ENCODE data around the gene PEPD.
A peak's percentile ranks its signal among the peaks of the same experiment; 100 is the strongest.

PEPD gene

DNA sequence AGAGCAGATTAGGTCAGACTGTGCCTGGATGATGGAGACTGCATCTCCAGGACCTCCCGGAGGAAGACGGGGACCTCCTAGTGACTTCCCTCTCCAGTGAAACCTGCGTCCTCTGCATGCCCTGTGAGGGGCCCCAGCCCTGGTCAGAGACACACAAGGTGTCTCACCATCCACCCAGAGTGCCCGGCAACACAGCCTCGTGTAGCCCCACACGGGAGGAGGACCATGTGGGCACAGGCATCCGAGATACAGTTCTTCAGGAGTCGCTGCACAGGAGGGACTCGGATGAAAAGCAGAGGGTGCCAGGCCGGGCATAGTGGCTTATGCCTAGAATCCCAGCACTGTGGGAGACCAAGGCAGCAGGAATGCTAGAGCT, 64.8 kb downstream of the PEPD start:
- ChIA-PET POLR2A (no interaction called here), CTCF (no interaction called here)
- Histone ChIP-seq H3K4me1 (ENCODE audit: control extremely low read depth in 1 of 4, control insufficient read depth in 4 of 4, insufficient read depth in 4 of 4, low read length in 3 of 4) (peaks cover 0 to 3% (median 0%) of the 10 kb centered on the region in 4 experiments), H3K27me3 (replicated peaks in 2 of 5; ENCODE audit: control insufficient read depth in 4 of 5, insufficient read depth in 5 of 5, low read length in 4 of 5) (no peaks in the 10 kb centered on the region), H3K27ac (ENCODE audit: insufficient read depth in 1 of 2, low read depth in 1 of 2, low read length in 2 of 2, poor library complexity in 1 of 2, severe bottlenecking in 2 of 2) (no peak overlapping the region), H3K36me3 (ENCODE audit: control insufficient read depth in 4 of 4, insufficient read depth in 4 of 4, low read length in 3 of 4) (no peaks in the 10 kb centered on the region), H3K4me3 (ENCODE audit: control insufficient read depth in 1 of 7, extremely low read depth in 1 of 7, insufficient read depth in 4 of 7, low read depth in 2 of 7, low read length in 6 of 7) (no peak overlapping the region), H3K9me3 (ENCODE audit: control extremely low read depth in 1 of 5, control insufficient read depth in 4 of 5, insufficient read depth in 2 of 5, low read depth in 1 of 5, low read length in 4 of 5) (no peaks in the 10 kb centered on the region)
- no peak for DNase-seq
- 95% methylated on average over 10 of the region's 10 CpGs for WGBS (ENCODE audit: insufficient coverage)

DNA sequence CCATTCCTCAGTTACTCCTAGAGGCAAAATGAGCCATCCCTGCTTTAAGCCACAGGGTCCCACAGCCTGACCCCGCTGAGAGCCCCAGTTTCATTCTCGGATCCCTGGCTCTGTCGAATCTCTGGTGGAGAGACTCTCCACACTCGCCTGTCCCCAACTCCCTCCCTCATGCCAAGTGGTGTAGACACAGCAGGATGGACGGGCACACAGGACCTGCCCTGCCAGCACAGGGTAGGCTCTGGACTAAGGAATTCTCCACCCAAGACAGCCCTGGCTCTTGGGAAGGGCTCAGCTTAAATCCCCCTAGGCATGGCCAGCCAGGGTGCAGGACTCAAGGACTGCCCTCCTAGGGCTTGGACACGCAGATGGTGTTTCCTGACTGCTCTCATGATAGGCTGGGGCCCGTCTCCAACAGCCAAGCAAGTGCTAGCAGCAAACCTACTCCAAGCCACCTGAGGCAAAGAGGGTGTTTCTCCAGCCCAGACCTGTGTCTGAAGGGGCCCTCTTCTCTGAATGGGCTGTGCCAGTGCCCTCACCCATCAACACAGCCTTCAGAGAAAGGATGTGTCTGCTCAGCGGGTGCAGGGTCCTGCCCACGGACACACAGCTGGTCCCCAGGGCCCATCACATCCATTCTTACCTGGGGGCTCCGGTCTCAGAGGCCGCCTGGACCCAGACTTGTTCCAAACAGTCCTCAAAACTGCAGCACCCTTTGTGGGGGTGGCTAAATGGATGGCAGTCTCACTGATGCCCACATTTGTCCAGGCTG, 65.3 kb downstream of the PEPD start:
- no peak overlapping the region for H3K4me3 ChIP-seq (ENCODE audit: control insufficient read depth in 1 of 7, extremely low read depth in 1 of 7, insufficient read depth in 4 of 7, low read depth in 2 of 7, low read length in 6 of 7)
- DNase-seq: no peak
- no peaks in the 10 kb centered on the region for H3K36me3 ChIP-seq (ENCODE audit: control insufficient read depth in 4 of 4, insufficient read depth in 4 of 4, low read length in 3 of 4)
- WGBS (ENCODE audit: insufficient coverage): 99% methylated on average over 7 of the region's 11 CpGs
- H3K9me3 ChIP-seq (ENCODE audit: control extremely low read depth in 1 of 5, control insufficient read depth in 4 of 5, insufficient read depth in 2 of 5, low read depth in 1 of 5, low read length in 4 of 5): no peaks in the 10 kb centered on the region
- CTCF ChIA-PET: no interaction called here
- POLR2A ChIA-PET: no interaction called here
- peaks cover 0 to 3% (median 0%) of the 10 kb centered on the region in 4 experiments for H3K4me1 ChIP-seq (ENCODE audit: control extremely low read depth in 1 of 4, control insufficient read depth in 4 of 4, insufficient read depth in 4 of 4, low read length in 3 of 4)
- H3K27ac ChIP-seq (ENCODE audit: insufficient read depth in 1 of 2, low read depth in 1 of 2, low read length in 2 of 2, poor library complexity in 1 of 2, severe bottlenecking in 2 of 2): no peak overlapping the region
- H3K27me3 ChIP-seq (replicated peaks in 2 of 5; ENCODE audit: control insufficient read depth in 4 of 5, insufficient read depth in 5 of 5, low read length in 4 of 5): no peaks in the 10 kb centered on the region

DNA sequence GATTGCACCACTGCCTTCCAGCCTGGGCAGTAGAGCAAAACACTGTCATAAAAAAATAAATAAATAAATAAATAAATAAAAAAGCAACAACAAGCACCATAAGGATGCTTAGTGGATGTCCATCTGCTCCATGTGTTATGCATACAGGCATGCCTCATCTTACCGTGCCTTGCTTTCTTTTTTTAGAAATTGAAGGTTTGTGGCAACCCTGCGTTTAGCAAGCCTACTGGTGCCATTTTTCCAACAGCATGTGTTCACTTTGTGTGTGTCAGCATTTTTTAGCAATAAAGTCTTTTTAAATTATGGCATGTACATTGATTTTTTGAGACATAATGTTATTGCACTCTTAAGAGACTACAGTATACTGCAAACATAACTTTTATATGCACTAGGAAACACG, 68.3 kb downstream of the PEPD start:
- POLR2A ChIA-PET: no interaction called here
- no peak overlapping the region for H3K27ac ChIP-seq (ENCODE audit: insufficient read depth in 1 of 2, low read depth in 1 of 2, low read length in 2 of 2, poor library complexity in 1 of 2, severe bottlenecking in 2 of 2)
- 100% methylated on average over 1 of the region's 3 CpGs for WGBS (ENCODE audit: insufficient coverage)

GRCh38 chr19:33450689-33451088, 70.9 kb downstream of the PEPD start:
- no peak for DNase-seq
- Histone ChIP-seq H3K4me1 (ENCODE audit: control extremely low read depth in 1 of 4, control insufficient read depth in 4 of 4, insufficient read depth in 4 of 4, low read length in 3 of 4) (peaks cover 0 to 19% (median 15%) of the 10 kb centered on the region in 4 experiments), H3K27me3 (replicated peaks in 2 of 5; ENCODE audit: control insufficient read depth in 4 of 5, insufficient read depth in 5 of 5, low read length in 4 of 5) (no peaks in the 10 kb centered on the region), H3K4me3 (ENCODE audit: control insufficient read depth in 1 of 7, extremely low read depth in 1 of 7, insufficient read depth in 4 of 7, low read depth in 2 of 7, low read length in 6 of 7) (no peak overlapping the region), H3K9me3 (ENCODE audit: control extremely low read depth in 1 of 5, control insufficient read depth in 4 of 5, insufficient read depth in 2 of 5, low read depth in 1 of 5, low read length in 4 of 5) (no peaks in the 10 kb centered on the region), H3K27ac (ENCODE audit: insufficient read depth in 1 of 2, low read depth in 1 of 2, low read length in 2 of 2, poor library complexity in 1 of 2, severe bottlenecking in 2 of 2) (no peak overlapping the region), H3K36me3 (ENCODE audit: control insufficient read depth in 4 of 4, insufficient read depth in 4 of 4, low read length in 3 of 4) (no peaks in the 10 kb centered on the region)
- POLR2A ChIA-PET: no interaction called here
- CTCF ChIA-PET: no interaction called here
- WGBS (ENCODE audit: insufficient coverage): 95% methylated on average over 4 of the region's 7 CpGs

More for the DNA sequence above, 68.3 kb downstream of the PEPD start:
- H3K9me3 ChIP-seq (ENCODE audit: control extremely low read depth in 1 of 5, control insufficient read depth in 4 of 5, insufficient read depth in 2 of 5, low read depth in 1 of 5, low read length in 4 of 5): no peaks in the 10 kb centered on the region
- H3K27me3 ChIP-seq (replicated peaks in 2 of 5; ENCODE audit: control insufficient read depth in 4 of 5, insufficient read depth in 5 of 5, low read length in 4 of 5): no peaks in the 10 kb centered on the region
- H3K36me3 ChIP-seq (ENCODE audit: control insufficient read depth in 4 of 4, insufficient read depth in 4 of 4, low read length in 3 of 4): no peaks in the 10 kb centered on the region
- no peak overlapping the region for H3K4me3 ChIP-seq (ENCODE audit: control insufficient read depth in 1 of 7, extremely low read depth in 1 of 7, insufficient read depth in 4 of 7, low read depth in 2 of 7, low read length in 6 of 7)
- CTCF ChIA-PET: no interaction called here
- DNase-seq: no peak
- H3K4me1 ChIP-seq (ENCODE audit: control extremely low read depth in 1 of 4, control insufficient read depth in 4 of 4, insufficient read depth in 4 of 4, low read length in 3 of 4): peaks cover 0 to 3% (median under 1%) of the 10 kb centered on the region in 4 experiments

DNA sequence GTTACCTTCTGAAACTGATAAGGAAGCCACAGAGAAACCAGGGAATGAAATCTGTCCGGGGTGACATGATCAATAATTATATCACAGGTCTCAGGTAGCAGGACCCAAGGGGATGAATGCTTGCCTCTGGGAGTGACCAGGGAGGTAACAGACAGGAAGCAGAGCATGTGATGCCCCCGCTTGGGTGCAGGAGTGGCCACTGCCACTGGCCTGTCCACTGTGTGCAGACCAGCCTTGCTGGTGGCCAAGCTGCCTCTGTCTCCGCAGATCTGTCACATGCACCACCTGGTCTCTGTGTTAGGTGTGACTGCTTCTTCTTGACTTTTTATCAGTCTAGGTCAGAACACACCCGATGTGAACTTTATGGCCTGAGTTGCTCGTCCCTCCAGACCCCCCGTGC, 71.8 kb downstream of the PEPD start:
- H3K4me3 ChIP-seq (ENCODE audit: control insufficient read depth in 1 of 7, extremely low read depth in 1 of 7, insufficient read depth in 4 of 7, low read depth in 2 of 7, low read length in 6 of 7): no peak overlapping the region

DNA sequence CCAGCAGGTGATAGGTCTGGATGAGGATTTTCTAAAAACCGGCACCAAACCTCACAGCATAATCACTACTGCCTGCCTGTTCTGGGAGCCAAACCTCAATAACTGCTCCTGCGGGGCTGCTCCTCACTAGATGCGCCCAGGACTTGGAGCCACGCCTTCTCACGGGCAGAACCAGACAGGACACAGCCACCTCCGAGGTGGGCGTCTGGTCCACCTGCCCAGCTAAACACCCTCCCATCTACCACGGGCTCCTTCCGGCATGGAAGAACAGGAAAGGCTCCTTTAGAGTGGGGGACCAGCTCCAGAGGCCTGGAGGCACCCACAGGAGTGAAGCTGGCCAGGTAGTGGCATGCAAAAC, 73.5 kb downstream of the PEPD start:
- no peaks in the 10 kb centered on the region for H3K27me3 ChIP-seq (replicated peaks in 2 of 5; ENCODE audit: control insufficient read depth in 4 of 5, insufficient read depth in 5 of 5, low read length in 4 of 5)
- POLR2A ChIA-PET: no interaction called here
- no peak for DNase-seq
- CTCF ChIA-PET: interaction anchor here (1.0 kb wide), 1 partner anchor 18 kb away, joined by 3 read pairs; no protein-coding TSS in a partner anchor
- no peaks in the 10 kb centered on the region for H3K9me3 ChIP-seq (ENCODE audit: control extremely low read depth in 1 of 5, control insufficient read depth in 4 of 5, insufficient read depth in 2 of 5, low read depth in 1 of 5, low read length in 4 of 5)
- H3K27ac ChIP-seq (ENCODE audit: insufficient read depth in 1 of 2, low read depth in 1 of 2, low read length in 2 of 2, poor library complexity in 1 of 2, severe bottlenecking in 2 of 2): no peak overlapping the region
- WGBS (ENCODE audit: insufficient coverage): 93% methylated on average over 8 of the region's 9 CpGs
- peaks cover 0 to 18% (median 14%) of the 10 kb centered on the region in 4 experiments for H3K4me1 ChIP-seq (ENCODE audit: control extremely low read depth in 1 of 4, control insufficient read depth in 4 of 4, insufficient read depth in 4 of 4, low read length in 3 of 4)
- no peaks in the 10 kb centered on the region for H3K36me3 ChIP-seq (ENCODE audit: control insufficient read depth in 4 of 4, insufficient read depth in 4 of 4, low read length in 3 of 4)
- H3K4me3 ChIP-seq (ENCODE audit: control insufficient read depth in 1 of 7, extremely low read depth in 1 of 7, insufficient read depth in 4 of 7, low read depth in 2 of 7, low read length in 6 of 7): no peak overlapping the region

More for the DNA sequence above, 71.8 kb downstream of the PEPD start:
- no peak for DNase-seq
- Histone ChIP-seq H3K27ac (ENCODE audit: insufficient read depth in 1 of 2, low read depth in 1 of 2, low read length in 2 of 2, poor library complexity in 1 of 2, severe bottlenecking in 2 of 2) (no peak overlapping the region), H3K9me3 (ENCODE audit: control extremely low read depth in 1 of 5, control insufficient read depth in 4 of 5, insufficient read depth in 2 of 5, low read depth in 1 of 5, low read length in 4 of 5) (no peaks in the 10 kb centered on the region), H3K27me3 (replicated peaks in 2 of 5; ENCODE audit: control insufficient read depth in 4 of 5, insufficient read depth in 5 of 5, low read length in 4 of 5) (no peaks in the 10 kb centered on the region), H3K4me1 (ENCODE audit: control extremely low read depth in 1 of 4, control insufficient read depth in 4 of 4, insufficient read depth in 4 of 4, low read length in 3 of 4) (peaks cover 0 to 18% (median 14%) of the 10 kb centered on the region in 4 experiments), H3K36me3 (ENCODE audit: control insufficient read depth in 4 of 4, insufficient read depth in 4 of 4, low read length in 3 of 4) (no peaks in the 10 kb centered on the region)
- ChIA-PET CTCF (no interaction called here), POLR2A (no interaction called here)
- WGBS (ENCODE audit: insufficient coverage): 95% methylated on average over 5 of the region's 6 CpGs

DNA sequence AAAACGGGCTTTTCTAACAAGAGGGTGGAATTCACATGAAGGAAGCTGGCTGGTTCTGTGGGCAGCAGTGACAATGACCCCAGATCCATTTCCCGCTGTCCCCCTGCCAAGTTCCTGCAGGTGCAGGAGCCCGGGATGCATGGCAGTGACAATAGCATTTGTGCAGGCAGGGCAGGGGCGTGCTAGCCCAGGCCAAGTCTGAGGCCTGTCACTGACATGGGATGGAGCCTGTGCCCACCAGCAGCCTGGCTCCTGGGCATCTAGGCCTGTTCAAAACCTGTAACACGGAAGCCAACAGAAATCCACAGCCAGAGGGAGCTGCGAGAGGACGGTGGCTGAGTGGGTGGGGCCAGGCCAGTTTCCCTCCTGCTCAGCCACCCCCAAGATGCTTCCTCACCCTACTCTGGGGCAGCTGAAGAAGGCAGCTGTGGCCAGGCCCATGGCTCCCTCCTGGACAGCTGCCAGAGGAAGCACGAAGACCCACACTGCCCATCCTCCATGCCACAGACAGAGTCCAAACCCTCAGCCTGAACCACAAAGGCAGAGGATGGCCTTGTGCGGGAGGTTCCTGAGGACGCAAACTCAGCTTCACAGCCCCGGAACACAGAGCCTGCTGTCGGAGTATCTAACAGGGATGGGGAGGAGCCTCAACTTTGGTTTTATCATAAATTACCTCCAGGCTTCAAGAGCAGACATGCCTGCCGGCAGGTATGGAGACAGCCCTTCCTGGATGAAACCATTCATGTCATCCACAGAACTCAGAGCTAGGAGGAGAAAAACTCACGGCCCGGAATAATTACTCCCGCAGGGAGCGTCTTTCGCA, 74.0 kb downstream of the PEPD start:
- H3K4me1 ChIP-seq (ENCODE audit: control extremely low read depth in 1 of 4, control insufficient read depth in 4 of 4, insufficient read depth in 4 of 4, low read length in 3 of 4): peaks cover 0 to 18% (median 14%) of the 10 kb centered on the region in 4 experiments
- whole genome bisulfite sequencing (ENCODE audit: insufficient coverage): 75% methylated on average over 9 of the region's 18 CpGs
- H3K27ac ChIP-seq (ENCODE audit: insufficient read depth in 1 of 2, low read depth in 1 of 2, low read length in 2 of 2, poor library complexity in 1 of 2, severe bottlenecking in 2 of 2): no peak overlapping the region
- peak; percentile 14 to 51 (median 45) for DNase-seq
- H3K36me3 ChIP-seq (ENCODE audit: control insufficient read depth in 4 of 4, insufficient read depth in 4 of 4, low read length in 3 of 4): no peaks in the 10 kb centered on the region
- H3K4me3 ChIP-seq (ENCODE audit: control insufficient read depth in 1 of 7, extremely low read depth in 1 of 7, insufficient read depth in 4 of 7, low read depth in 2 of 7, low read length in 6 of 7): peak overlapping the region in 1 of 7 experiments; percentile 36
- no peaks in the 10 kb centered on the region for H3K9me3 ChIP-seq (ENCODE audit: control extremely low read depth in 1 of 5, control insufficient read depth in 4 of 5, insufficient read depth in 2 of 5, low read depth in 1 of 5, low read length in 4 of 5)
- ChIA-PET POLR2A (no interaction called here), CTCF (interaction anchor here (1.0 kb wide), 1 partner anchor 17 kb away, joined by 3 read pairs; no protein-coding TSS in a partner anchor)
- no peaks in the 10 kb centered on the region for H3K27me3 ChIP-seq (replicated peaks in 2 of 5; ENCODE audit: control insufficient read depth in 4 of 5, insufficient read depth in 5 of 5, low read length in 4 of 5)

All from common myeloid progenitor, CD34-positive (primary cell).